NCI-H2196 treated with DMSO at 0.1 percent for 48 hours (cell line): ENCODE measurements around the gene WWOX.

Experiments used
- DNase-seq: peaks from one replicate; lab custom pipeline; 2025; ENCODE audit not compliant: unreplicated experiment; lab: John Stamatoyannopoulos, UW

Gene WWOX

DNA sequence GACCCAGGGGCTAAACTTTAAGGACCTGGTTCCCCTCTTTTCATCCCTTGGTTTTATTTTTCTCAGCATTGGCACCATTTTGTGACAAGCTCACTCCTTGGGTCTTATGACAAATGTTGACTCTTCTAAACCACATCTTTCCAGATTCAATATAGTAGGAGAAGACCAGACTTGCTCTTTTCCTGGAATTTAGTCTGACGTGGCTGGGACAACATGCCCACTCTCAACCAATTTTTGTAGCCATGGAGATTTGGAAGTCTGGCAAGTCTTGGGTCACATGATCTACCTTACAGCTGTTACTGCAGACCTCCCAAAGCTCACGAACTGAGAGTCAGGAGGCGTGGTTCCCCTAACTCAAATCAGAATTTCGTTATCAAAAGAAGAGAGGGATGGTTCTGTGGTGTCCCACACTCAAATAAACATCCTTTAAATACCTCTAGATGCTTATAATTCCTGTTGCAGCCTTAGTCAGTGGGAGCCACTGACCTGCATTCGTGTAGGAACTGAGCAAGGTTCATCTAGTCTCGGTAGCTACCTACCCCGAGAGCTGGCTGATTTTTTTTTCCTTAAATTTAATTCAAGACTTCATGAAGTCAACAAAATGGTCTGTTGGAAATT lies 817.6 kb downstream of the WWOX start:
- DNase-seq: no peak

DNA sequence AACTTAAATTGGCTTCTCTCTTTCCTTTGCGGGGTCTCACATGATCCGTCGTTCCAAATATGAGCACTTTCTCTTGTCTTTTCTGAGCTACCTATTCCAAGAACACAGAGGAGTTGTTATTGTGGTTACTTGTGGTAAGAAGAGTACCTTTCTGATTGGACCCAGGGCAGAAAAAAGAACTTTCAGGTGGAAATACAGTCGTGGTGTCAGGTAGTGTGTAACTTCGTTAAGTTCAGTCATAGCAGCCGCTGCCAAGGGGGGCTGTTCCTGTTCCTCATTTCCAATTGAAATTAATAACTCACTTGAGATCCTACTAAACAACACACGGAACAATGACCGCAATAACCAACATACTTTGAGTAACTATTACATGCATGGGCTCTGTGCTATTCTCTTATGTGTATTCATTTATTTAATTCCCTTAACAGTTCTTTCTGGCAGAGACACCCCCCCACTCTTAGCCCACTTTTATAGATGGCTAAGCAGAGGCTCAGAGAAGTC lies 819.4 kb downstream of the WWOX start:
- DNase-seq: no peak

DNA sequence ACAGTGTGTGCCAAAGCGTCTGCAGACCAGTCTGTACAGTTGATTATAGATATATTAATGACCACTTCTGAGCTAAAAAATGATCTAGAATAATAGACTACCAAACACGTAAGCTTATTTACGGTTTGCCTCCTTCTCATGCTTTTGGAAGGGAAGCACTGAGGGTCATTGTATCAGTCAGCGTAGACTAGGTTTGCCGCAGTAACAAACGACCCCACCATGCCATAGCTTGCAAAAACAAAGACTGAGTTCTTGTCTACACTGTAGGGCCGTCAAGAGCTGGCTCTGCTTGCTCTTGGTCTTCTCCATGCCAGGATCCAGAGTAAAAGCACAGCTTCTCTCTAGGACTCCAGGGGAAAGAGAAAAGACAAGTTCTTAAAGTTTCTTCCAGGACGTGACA lies 820.4 kb downstream of the WWOX start:
- DNase-seq: no peak

DNA sequence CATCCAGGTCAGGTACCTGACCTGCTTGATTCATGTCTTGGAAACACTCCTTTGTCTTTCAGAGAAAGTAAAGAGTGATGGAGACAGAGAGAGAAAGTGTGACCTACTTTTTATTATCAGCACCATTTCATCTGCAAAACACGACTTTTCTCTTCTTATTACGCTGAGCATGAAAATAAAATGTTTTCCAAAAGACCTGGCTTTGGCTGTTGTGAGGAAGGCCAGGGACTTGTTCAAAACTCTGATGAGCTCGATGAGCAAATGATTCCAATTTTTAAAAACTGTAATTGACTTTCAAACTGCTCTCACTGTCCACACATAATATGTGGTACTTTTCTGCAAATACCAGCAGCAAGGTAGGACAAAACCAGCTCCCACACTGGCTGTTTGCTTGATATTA lies 821.2 kb downstream of the WWOX start:
- DNase-seq: no peak

DNA sequence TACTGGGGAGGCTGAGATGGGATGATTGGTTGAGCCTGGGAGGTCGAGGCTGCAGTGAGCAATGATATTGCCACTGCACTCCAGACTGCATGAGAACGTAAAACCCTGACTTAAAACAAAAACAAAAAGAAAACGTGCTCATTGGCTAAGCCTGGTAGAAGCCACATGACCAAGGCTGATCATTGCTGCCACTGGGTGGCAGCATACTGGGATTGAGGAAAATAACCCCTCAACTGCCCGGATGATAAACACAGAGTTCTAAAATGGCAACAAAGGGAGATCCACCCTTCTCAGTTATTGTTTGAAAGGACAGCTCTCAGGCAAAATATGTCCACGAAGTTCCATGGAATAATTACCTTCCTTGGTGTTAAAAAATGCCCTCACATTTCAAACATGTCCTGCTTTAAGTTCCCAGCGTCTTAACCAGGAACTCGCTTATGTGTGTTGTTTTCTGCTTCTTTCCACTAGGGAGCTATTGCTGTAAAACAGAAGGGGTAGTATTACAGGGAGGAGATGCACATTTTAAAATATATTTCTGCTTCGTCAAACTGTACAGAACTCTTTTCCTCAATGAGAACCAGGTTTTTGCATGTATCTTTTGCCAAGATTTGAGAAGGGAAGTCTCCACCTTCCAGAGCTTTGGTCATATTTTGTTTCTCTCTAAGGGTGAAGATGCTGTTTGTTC lies 825.8 kb downstream of the WWOX start:
- DNase-seq: no peak

DNA sequence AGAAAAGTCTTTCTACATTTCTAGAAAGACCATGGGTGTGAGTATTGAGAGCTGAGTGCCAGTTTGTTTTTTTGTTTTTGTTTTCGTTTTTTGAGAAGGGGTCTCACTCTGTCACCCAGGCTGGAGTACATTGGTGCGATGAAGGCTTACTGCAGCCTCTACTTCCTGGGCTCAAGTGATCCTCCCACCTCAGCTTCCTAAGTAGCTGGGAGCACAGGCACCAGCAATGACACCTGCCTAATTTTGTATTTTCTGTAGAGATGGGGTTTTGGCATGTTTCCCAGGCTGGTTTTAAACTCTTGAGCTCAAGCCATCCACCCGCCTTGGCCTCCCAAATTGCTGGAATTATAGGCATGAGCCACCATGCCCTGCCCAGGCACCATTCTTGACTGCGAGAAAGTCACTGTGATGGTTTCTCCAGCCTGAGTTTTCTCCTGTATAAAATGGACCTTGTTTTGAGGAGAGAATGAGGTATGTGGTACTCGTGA lies 827.3 kb downstream of the WWOX start:
- DNase-seq: no peak

DNA sequence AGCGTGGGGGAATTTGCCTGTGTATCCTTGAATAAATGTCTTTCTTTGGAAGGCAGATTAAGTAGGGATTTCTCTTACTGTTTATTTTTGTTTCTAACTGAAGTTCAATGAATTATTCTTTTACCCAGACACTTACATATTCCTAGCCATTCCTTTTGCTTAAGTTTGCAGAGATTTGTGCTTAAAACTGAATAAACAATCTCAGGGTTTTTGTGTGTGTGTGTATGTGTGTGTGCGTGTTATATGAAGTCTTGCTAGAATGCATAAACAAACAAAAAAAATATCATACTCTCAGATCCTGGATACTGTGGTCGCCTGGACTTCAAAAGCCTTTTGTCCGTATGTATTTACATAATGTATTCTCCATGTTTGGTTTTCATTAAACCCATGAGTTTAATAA lies 828.3 kb downstream of the WWOX start:
- no peak for DNase-seq

DNA sequence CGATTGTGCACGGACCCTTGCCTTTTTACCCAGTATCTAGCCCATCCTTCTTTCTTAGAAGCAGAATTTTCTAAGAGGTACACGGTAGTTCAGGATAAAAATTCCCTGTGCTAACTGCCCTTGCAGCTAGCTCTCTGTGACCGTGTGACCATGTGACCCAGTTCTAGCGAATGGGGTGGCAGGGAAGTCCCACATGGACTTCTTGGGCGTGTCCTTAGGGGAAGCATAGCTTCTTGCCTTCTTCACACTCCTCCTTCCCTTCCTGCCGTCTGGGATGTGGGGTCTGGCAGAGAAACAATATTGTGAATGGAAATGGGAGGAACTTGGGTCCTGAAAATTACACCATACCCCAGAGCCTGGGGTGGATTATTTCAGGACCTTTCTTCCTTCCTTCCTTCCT lies 830.4 kb downstream of the WWOX start:
- DNase-seq: no peak

DNA sequence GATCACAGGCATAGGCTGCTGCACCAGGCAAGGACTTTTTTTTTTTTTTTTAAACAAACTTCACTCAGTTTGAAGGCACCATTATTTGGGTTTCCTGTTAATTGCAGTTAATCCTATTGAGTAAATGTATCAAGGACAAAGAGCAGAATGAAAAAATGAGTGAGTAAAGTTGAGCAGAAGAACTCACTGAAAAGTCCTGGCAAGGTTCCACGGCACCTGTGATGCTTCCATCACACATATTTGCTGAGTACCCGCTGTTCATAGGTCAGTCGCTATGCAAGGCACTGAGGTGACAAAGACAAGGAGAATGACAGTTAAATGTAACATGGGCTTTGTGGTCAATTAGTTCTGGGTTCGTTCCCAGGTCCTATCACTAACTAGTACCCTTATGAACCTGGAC lies 831.1 kb downstream of the WWOX start:
- no peak for DNase-seq

DNA sequence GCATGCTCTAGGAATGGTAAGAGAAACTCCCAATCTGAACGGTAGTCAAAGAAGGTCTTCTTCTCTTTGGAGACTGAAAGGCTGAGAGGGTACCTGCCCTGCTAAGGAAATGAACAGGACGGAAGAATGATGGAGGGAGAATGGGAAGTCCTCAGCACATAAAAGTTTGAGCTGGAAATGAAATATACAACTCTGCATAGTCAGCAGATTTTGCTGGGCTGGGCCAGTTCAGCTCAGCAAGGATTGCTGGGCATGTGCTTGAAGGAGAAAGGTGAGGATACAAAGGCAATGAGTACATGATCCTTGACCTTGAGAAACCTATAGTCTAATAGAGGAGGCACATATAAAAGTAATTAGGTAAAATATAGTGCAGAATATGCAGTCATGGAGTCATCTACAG lies 831.8 kb downstream of the WWOX start:
- DNase-seq: no peak

DNA sequence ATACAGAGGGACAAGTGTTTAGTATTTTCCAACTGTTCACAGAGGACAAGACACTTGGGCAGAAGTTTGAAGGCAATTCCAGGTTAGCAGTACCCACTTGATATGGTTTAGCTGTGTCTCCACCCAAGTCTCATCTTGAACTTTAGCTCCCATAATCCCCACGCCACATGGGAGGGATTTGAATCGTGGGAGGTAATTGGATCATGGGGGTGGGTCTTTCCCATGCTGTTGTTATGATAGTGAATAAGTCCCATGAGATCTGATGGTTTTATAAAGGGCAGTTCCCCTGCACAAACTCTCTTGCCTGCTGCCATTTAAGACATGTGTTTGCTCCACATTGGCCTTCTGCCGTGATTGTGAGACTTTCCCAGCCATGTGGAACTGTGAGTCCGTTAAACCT lies 832.2 kb downstream of the WWOX start:
- no peak for DNase-seq

DNA sequence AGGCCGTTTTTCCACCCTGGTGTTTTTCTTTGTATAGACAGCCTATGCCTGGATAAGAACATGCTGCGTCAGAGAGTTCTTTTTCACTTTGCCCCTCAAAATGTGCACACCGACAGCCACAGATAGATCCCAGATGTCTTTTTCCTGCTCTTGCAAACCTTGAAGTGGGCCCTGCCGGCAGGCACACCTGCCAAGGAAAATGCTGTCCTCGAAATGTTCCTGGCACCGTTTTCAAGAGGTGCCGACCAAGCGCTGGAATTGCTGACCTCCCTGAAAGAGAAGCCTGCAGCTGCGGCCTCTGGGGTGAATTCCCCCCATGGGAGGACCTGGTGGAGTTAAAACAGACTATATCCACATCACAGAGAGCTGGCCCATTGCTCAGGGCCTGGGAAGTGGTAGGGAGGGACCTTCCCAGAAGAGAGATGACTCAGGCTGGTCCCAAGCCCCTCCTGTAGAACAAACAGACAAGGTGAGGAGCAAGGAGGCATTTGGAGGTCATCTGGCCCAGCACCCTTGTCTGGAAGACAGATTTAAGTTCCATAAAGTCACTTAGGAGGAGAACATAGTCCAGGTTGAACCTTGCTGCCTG lies 833.0 kb downstream of the WWOX start:
- DNase-seq: no peak

DNA sequence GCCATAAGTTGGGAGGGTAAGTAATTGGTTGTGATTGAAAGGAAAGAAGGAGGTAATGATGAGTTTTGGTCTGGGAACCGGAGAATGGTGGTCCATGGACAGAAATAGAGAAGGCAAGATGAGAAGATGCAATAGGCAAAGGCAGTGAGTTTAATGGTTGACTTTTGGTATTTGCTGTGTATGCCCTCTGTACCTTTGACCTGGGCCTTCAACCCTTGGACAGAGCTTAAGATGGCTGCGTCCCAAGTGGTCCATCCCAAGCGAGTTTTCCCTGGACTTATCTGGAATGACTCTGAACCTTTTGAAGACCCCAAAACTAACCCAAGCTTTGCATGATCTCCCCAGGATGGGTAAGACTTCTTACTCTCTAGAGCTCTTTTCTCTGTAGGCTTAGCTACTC lies 836.6 kb downstream of the WWOX start:
- no peak for DNase-seq

DNA sequence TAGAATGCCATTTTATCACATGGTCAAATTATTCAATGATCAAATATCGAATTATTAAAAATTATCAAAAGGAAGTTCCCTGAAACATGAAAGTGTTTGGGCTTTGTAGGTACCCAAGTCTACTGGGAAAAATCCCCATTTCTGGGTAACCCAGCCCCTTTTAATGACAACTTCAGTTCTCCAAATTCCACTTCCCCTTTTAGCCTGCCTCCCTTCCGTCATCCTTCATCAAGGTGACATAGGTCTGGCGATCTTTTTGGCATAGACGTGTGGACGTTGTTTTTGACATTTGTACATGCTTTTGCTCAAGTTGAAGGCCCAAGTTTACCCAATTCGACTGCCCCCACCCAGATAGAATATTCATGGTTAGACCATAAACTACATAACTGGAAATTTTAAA lies 840.1 kb downstream of the WWOX start:
- no peak for DNase-seq

DNA sequence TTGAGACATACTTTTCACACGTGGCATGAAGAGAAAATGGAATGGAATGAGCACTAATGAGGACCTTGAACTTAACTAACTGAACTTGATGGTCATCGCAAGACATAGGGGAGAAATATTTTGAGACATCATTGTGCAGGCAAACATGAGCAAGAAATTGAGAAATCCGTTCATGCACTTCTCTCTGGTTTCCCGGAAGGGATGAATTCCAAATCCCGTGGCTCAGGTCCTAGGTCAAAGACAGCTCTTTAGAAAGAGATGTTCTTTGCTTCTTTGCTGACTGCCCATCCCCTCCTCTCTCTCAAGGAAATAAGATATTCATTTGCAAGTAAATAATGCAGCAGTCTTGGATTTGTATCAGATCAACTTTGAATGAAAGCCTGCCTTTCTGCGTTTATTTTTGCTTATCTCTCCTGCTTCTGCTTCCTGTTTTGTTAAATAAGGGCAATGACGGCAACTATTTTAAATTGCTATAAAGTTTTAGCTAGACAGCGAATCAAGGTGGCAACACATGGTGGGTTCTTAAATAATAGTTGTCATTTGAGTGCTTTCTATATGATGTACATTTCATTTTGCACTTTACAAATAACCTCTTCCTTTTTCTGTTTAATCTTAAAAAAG lies 843.3 kb downstream of the WWOX start:
- no peak for DNase-seq

DNA sequence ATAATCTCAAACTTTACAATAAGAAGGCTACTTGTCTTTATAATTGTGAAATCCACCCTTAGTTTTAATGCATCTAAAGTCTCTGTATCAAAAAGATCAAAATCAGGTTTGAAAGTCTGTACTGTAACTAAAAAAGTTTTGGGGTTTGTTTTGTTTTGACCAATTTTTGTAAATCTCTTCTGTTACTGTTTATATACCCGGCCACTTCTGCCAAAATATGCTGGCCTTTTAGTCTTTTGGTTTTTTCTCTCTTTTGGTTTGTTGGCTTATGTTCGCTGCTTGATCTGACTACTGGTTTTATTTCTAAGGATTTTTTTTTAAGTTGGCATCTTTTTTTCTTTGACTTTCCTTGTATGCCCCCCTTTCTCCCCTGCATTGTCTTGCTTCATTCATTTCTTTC lies 845.9 kb downstream of the WWOX start:
- no peak for DNase-seq

DNA sequence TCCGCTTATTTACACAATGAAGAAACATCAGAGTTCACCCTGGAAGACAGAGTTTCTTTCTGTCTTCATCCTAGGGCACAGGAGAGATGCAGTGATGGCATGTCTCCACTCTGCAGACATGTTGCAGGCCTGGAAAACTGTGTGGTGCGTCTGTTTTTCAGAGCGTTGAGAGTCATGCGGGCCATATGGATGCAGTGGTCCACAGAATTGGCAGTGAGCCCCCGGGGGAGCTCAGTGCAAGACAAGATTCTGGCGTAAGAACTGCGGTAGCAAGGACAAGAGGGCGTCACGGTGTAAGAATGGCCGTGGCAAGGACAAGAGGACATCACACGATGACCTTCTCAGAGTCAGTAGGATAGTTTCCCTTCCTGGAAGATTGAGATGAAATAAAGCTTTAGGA lies 847.1 kb downstream of the WWOX start:
- no peak for DNase-seq

DNA sequence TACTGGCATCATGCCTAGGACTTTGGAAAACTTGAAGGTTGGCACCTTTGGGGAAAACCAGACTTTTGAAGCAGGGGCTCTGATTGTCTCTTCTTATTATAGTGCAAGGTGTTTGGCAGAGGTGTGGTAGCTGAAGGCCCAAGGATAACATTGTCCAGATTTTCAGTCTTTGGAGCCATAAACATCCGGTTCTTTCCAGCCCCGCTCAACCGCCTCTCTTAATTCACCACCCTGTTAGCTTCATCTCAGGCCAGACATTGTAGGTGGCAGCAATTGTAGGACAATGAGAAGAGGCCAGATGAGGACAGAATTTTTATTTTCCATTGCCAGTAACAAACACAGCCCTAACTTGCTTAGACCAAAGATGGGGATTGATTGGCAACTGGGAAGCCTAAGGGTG lies 851.3 kb downstream of the WWOX start:
- no peak for DNase-seq

DNA sequence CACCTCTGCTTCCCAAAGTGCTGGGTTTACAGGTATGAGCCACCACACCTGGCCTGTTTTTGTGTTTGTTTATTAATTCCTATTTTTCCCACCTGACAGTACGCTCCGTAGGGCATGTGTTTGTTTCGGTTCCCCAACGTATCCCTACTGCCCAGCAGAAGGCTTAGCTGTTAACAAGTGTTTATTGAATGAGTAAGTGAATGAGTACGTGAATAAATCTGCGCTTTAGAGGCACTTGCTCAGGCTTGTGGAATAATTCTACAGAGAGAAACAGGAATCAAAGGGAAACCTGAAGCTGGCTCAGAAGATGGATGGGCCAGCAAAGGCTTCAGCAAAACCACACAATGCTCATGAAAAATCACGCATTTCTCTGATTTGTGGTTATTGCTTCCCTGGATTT lies 853.2 kb downstream of the WWOX start:
- no peak for DNase-seq

DNA sequence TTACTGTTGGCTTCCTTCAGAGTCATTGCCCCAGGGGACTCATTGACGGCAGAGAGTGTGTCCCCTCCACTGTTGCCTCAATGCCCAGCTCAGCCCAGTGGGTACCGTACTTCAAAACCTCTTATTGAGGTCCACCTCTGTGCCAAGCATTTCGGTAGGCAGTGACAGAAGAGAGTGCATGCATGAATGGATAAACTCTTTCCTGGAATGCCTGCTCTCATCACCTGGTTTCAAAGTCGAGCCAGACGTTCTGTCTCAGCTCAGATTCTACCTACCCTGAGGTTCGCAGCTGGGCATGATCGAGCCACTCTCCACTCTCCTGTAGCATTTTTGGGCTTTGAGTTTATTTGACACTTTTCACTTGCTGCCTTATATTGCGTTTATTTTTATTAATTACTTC lies 854.1 kb downstream of the WWOX start:
- DNase-seq: no peak

DNA sequence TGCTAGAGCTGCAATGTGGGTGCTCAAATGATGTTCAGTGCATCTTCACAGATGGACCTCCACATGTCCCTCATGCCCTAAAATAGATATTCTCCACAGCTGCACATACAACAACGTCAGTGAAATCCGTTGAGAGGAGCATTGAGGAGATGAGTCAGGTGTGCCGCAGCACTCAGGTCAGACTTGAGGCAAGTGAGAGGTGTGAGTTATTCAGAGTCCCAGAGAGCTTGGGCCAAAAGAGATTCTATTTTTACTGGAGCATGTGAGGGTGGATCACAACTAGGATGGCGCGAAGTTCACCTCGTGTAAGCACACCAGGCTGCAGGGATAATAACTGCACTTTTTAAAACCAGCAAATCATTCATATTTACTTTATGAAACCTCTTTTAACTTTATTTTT lies 855.8 kb downstream of the WWOX start:
- no peak for DNase-seq

DNA sequence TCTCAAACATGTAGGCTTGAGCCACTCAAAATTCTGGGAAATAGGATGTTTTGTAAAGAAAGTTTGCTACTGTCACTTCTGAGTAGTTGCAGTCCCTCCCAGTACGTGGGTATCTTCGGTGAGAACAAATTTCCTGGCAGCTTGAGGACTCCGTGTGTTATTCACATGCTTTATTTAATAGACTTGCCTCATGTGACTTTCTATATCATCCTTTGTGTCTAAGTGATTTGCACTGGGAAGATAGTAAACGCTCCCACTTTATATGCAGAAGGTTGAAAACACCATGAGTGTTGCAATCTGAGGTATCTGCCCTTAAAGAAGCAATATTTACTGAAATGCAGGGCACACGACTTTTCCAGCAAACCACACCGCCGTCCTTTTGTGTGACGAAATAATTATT lies 857.4 kb downstream of the WWOX start:
- DNase-seq: no peak
